Astrocyte (in vitro differentiated cells and primary cell): ENCODE measurements around the gene MCEE. TPM values are rescaled to one million over a fixed set of nuclear protein-coding genes. Genes with fewer than 3 reads are reported as not detected.

Source experiments
- DNase-seq: peaks from one replicate; pipeline ENCODE4 v3.0.0-alpha.2; 2010; ENCODE audit warnings: low read depth
- FAIRE-seq: peaks from 2 replicates; lab custom pipeline; 2011; peaks lifted over from hg19 to GRCh38; lab: Jason Lieb, UNC
- H2AFZ ChIP-seq: 2 replicates; pipeline ENCODE4 v1.6.0; 2012; ENCODE audit warnings: low read depth, low read length, inconsistent platforms
- H3K27ac ChIP-seq: 2 replicates; pipeline ENCODE4 v1.5.1; 2011; ENCODE audit warnings: low read depth, low read length, inconsistent platforms
- H3K27me3 ChIP-seq: 2 replicates; pipeline ENCODE4 v1.6.0; 2011; ENCODE audit warnings: low read length, inconsistent platforms; ENCODE audit not compliant: insufficient read depth
- H3K36me3 ChIP-seq: 2 replicates; pipeline ENCODE4 v1.5.1; 2011; ENCODE audit warnings: low read length, inconsistent platforms; ENCODE audit not compliant: insufficient read depth
- H3K4me1 ChIP-seq: 2 replicates; pipeline ENCODE4 v1.5.1; 2011; ENCODE audit warnings: low read length, inconsistent platforms; ENCODE audit not compliant: insufficient read depth
- H3K4me2 ChIP-seq: 2 replicates; pipeline ENCODE4 v1.6.0; 2012; ENCODE audit warnings: low read length, inconsistent platforms
- H3K4me3 ChIP-seq: 2 replicates; pipeline ENCODE4 v1.5.1; 2011; ENCODE audit warnings: low read depth, mild to moderate bottlenecking, low read length, inconsistent platforms; ENCODE audit not compliant: insufficient read depth
- H3K79me2 ChIP-seq: 2 replicates; pipeline ENCODE4 v1.6.0; 2012; ENCODE audit warnings: mild to moderate bottlenecking, low read length, inconsistent platforms; ENCODE audit not compliant: insufficient read depth
- H3K9ac ChIP-seq: 2 replicates; pipeline ENCODE4 v1.6.0; 2012; ENCODE audit warnings: mild to moderate bottlenecking, low read length, inconsistent platforms
- H3K9me3 ChIP-seq: 2 replicates; pipeline ENCODE4 v1.5.1; 2012; ENCODE audit warnings: low read depth, mild to moderate bottlenecking, low read length, inconsistent platforms; ENCODE audit not compliant: insufficient read depth
- H4K20me1 ChIP-seq: 2 replicates; pipeline ENCODE4 v1.6.0; 2012; ENCODE audit warnings: low read length, inconsistent platforms; ENCODE audit not compliant: insufficient read depth
- H3K27ac Mint-ChIP-seq: one replicate; pipeline ENCODE4 v1.8.0; 2021; ENCODE audit warnings: mild to moderate bottlenecking, mixed read lengths; ENCODE audit not compliant: unreplicated experiment
- H3K27me3 Mint-ChIP-seq: one replicate; pipeline ENCODE4 v1.8.0; 2021; ENCODE audit warnings: low read depth, mixed read lengths; ENCODE audit not compliant: unreplicated experiment
- H3K36me3 Mint-ChIP-seq: one replicate; pipeline ENCODE4 v1.8.0; 2021; ENCODE audit warnings: low read depth, mixed read lengths; ENCODE audit not compliant: unreplicated experiment
- H3K4me1 Mint-ChIP-seq: one replicate; pipeline ENCODE4 v1.8.0; 2021; ENCODE audit warnings: low read depth, mixed read lengths; ENCODE audit not compliant: unreplicated experiment
- H3K4me3 Mint-ChIP-seq: one replicate; pipeline ENCODE4 v1.8.0; 2021; ENCODE audit warnings: mild to moderate bottlenecking, moderate library complexity, mixed read lengths; ENCODE audit not compliant: unreplicated experiment
- H3K9me3 Mint-ChIP-seq: one replicate; pipeline ENCODE4 v1.8.0; 2021; ENCODE audit warnings: mild to moderate bottlenecking, mixed read lengths; ENCODE audit not compliant: unreplicated experiment
- CTCF ChIP-seq: IDR thresholded peaks from 2 replicates; pipeline ENCODE4 v1.5.1; 2011; ENCODE audit warnings: low read depth, mild to moderate bottlenecking, inconsistent platforms, low read length, moderate library complexity; ENCODE audit not compliant: insufficient read depth
- EZH2 ChIP-seq: IDR thresholded peaks from 2 replicates; pipeline ENCODE4 v1.6.1; 2012; ENCODE audit warnings: mild to moderate bottlenecking, low read length, inconsistent platforms; ENCODE audit not compliant: insufficient read depth
- total RNA-seq: library from RNA; stranded (reverse); gene quantifications from 2 replicates; pipeline ENCODE4 v1.2.1, GENCODE V29; 2021

MCEE gene
- total RNA-seq, 1 donor from 2014 or later, result 13.1 TPM

GRCh38 chr2:71150082-71150816, 20.2 kb upstream of the MCEE start:
- Mint-ChIP-seq H3K4me3 (no peak overlapping the region), H3K36me3 (peaks cover 11% of the 10 kb centered on the region), H3K27ac (no peak overlapping the region), H3K4me1 (peaks cover 1% of the 10 kb centered on the region), H3K9me3 (no peaks in the 10 kb centered on the region), H3K27me3 (peaks cover 2% of the 10 kb centered on the region)
- no peaks in the 10 kb centered on the region for H3K79me2 ChIP-seq
- FAIRE-seq (no peak), DNase-seq (no peak)
- no peaks in the 10 kb centered on the region for H3K9me3 ChIP-seq
- H4K20me1 ChIP-seq, result peaks cover 26% of the 10 kb centered on the region
- H3K9ac ChIP-seq, result no peak overlapping the region
- peaks cover under 1% of the 10 kb centered on the region for H3K27me3 ChIP-seq
- no peak overlapping the region for H3K27ac ChIP-seq
- TF ChIP-seq CTCF, result no peak
- no peak for TF ChIP-seq EZH2
- H3K36me3 ChIP-seq, result peaks cover 22% of the 10 kb centered on the region
- H3K4me3 ChIP-seq, result no peak overlapping the region
- no peaks in the 10 kb centered on the region for H3K4me1 ChIP-seq
- H3K4me2 ChIP-seq, result no peak overlapping the region
- no peak overlapping the region for H2AFZ ChIP-seq

GRCh38 chr2:71148506-71149063, 18.6 kb upstream of the MCEE start:
- FAIRE-seq (no peak), DNase-seq (no peak)
- Histone ChIP-seq H4K20me1 (peaks cover 39% of the 10 kb centered on the region), H3K4me3 (no peak overlapping the region), H3K27me3 (no peaks in the 10 kb centered on the region), H3K9ac (no peak overlapping the region), H3K4me2 (no peak overlapping the region), H3K9me3 (no peaks in the 10 kb centered on the region), H3K4me1 (no peaks in the 10 kb centered on the region), H2AFZ (no peak overlapping the region), H3K79me2 (no peaks in the 10 kb centered on the region), H3K27ac (no peak overlapping the region), H3K36me3 (peaks cover 39% of the 10 kb centered on the region)
- Mint-ChIP-seq H3K27ac (no peak overlapping the region), H3K4me1 (peaks cover 1% of the 10 kb centered on the region), H3K9me3 (no peaks in the 10 kb centered on the region), H3K36me3 (peaks cover 19% of the 10 kb centered on the region), H3K27me3 (no peaks in the 10 kb centered on the region), H3K4me3 (no peak overlapping the region)
- TF ChIP-seq EZH2, result no peak
- TF ChIP-seq CTCF, result no peak

- H3K27me3 Mint-ChIP-seq, result no peaks in the 10 kb centered on the region
- H3K4me3 Mint-ChIP-seq, result no peak overlapping the region
- Histone ChIP-seq H4K20me1 (peaks cover 45% of the 10 kb centered on the region), H3K4me1 (no peaks in the 10 kb centered on the region), H3K4me2 (no peak overlapping the region), H3K79me2 (no peaks in the 10 kb centered on the region), H3K4me3 (no peak overlapping the region), H2AFZ (no peak overlapping the region), H3K27ac (no peak overlapping the region), H3K36me3 (peaks cover 73% of the 10 kb centered on the region), H3K9ac (no peak overlapping the region), H3K27me3 (no peaks in the 10 kb centered on the region), H3K9me3 (no peaks in the 10 kb centered on the region)
- H3K36me3 Mint-ChIP-seq, result peaks cover 19% of the 10 kb centered on the region
- H3K4me1 Mint-ChIP-seq, result no peaks in the 10 kb centered on the region
- no peaks in the 10 kb centered on the region for H3K9me3 Mint-ChIP-seq
- FAIRE-seq, result no peak
- no peak overlapping the region for H3K27ac Mint-ChIP-seq
- no peak for DNase-seq
- no peak for TF ChIP-seq EZH2
- TF ChIP-seq CTCF, result no peak
Observed at GRCh38 chr2:71143782-71144181, 13.8 kb upstream of the MCEE start.
